Endodermal cell (in vitro differentiated cells): ENCODE measurements around the gene FBRSL1. TPM values are rescaled to one million over a fixed set of nuclear protein-coding genes. Genes with fewer than 3 reads are reported as not detected.

ENCODE experiments used
- DNase-seq: peaks from one replicate; pipeline ENCODE4 v3.0.0-alpha.2; 2017
- H3K27ac ChIP-seq: 2 replicates; pipeline ENCODE4 v1.5.1; 2013; ENCODE audit warnings: mild to moderate bottlenecking, low read depth, low read length, moderate library complexity
- H3K27me3 ChIP-seq: 2 replicates; pipeline ENCODE4 v1.6.1; 2013; ENCODE audit warnings: mild to moderate bottlenecking, low read length, moderate library complexity; ENCODE audit not compliant: insufficient read depth, control insufficient read depth, poor library complexity, severe bottlenecking
- H3K36me3 ChIP-seq: 2 replicates; pipeline ENCODE4 v1.7.0; 2013; ENCODE audit warnings: mild to moderate bottlenecking, low read length, moderate library complexity; ENCODE audit not compliant: control insufficient read depth, insufficient read depth
- H3K4me1 ChIP-seq: one replicate; pipeline ENCODE4 v1.7.0; 2013; ENCODE audit warnings: low read length; ENCODE audit not compliant: control insufficient read depth, insufficient read depth
- H3K4me3 ChIP-seq: 2 replicates; pipeline ENCODE4 v1.5.1; 2013; ENCODE audit warnings: mild to moderate bottlenecking, low read length, moderate library complexity
- H3K9ac ChIP-seq: 2 replicates; pipeline ENCODE4 v1.6.1; 2013; ENCODE audit warnings: mild to moderate bottlenecking, low read length, moderate library complexity; ENCODE audit not compliant: poor library complexity, severe bottlenecking; ENCODE audit errors: extremely low read depth
- H3K9me3 ChIP-seq: 2 replicates; pipeline ENCODE4 v1.6.1; 2013; ENCODE audit warnings: mild to moderate bottlenecking, low read length, moderate library complexity; ENCODE audit not compliant: control insufficient read depth
- H3K27ac Mint-ChIP-seq: 2 replicates; pipeline ENCODE4 v1.8.0; 2020; ENCODE audit warnings: mixed read lengths
- H3K27me3 Mint-ChIP-seq: 2 replicates; pipeline ENCODE4 v1.8.0; 2021; ENCODE audit warnings: mild to moderate bottlenecking, mixed read lengths; ENCODE audit not compliant: insufficient read depth
- H3K36me3 Mint-ChIP-seq: 2 replicates; pipeline ENCODE4 v1.8.0; 2020; ENCODE audit warnings: low read depth, mixed read lengths
- H3K4me1 Mint-ChIP-seq: 2 replicates; pipeline ENCODE4 v1.8.0; 2020; ENCODE audit warnings: mixed read lengths
- H3K4me3 Mint-ChIP-seq: 2 replicates; pipeline ENCODE4 v1.8.0; 2020; ENCODE audit warnings: mild to moderate bottlenecking, moderate library complexity, mixed read lengths
- H3K9me3 Mint-ChIP-seq: 2 replicates; pipeline ENCODE4 v1.8.0; 2020; ENCODE audit warnings: mild to moderate bottlenecking, mixed read lengths
- WGBS, 2 experiments: methylation state at CpG; one replicate each; pipeline versions ENCODE4 v1.1.5 to v1.1.7; 2013; ENCODE audit warnings: missing lambda C conversion rate in 2 of 2, mixed read lengths in 1 of 2; ENCODE audit not compliant: insufficient coverage in 1 of 2, insufficient read length in 1 of 2; 5-methylcytosine and 5-hydroxymethylcytosine counted together
- total RNA-seq, 2 donors: library from RNA; stranded (reverse); fragmentation: NEBNext Ultra II Directional in 1 of 2; extraction: Animal tissue kit (Norgen Biotek cat#: 25700) in 1 of 2; gene quantifications; 2 replicates in 1 of 2; 3 replicates in 1 of 2; pipeline ENCODE4 v1.2.1, GENCODE V29; 2021
- TF ChIP-seq, protein P1 (sequence below): fragments of 200-600 bp; sonication (generic); conservative IDR thresholded peaks from 2 replicates; pipeline ENCODE4 v1.5.0; 2021; ENCODE audit warnings: antibody characterized with exemption, mild to moderate bottlenecking

Gene FBRSL1
- total RNA-seq, 2 donors from 2014 or later: 74.9 to 92.3 TPM

DNA sequence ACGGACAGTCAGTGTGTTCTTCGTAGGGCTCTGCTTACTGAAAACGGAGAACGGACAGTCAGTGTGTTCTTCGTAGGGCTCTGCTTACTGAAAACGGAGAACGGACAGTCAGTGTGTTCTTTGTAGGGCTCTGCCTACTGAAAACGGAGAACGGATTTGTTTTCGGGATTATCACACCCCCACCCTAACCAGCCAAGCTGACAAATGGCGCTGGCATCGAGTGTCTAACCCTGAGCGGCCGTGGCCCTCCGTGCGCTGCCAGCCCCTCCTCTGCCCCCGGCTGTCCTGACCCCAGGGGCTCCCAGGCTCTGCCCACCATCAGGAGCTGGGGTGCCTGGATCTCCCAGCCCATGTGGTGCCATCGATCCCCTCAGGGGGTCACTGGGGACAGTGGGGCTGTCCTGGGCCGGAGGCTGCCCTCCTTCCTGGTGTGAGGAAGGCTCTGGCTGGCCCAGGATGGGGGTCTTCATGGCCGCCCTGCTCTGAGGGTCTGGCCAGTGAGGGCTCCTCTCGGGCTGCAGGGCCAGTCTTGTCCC, 57.3 kb downstream of the FBRSL1 start:
- Mint-ChIP-seq H3K27ac (no peak overlapping the region), H3K4me3 (no peak overlapping the region), H3K4me1 (peaks cover 2% of the 10 kb centered on the region), H3K9me3 (no peaks in the 10 kb centered on the region), H3K36me3 (peaks cover 2% of the 10 kb centered on the region), H3K27me3 (peaks cover 76% of the 10 kb centered on the region)
- Histone ChIP-seq H3K36me3 (no peaks in the 10 kb centered on the region), H3K9ac (no peak overlapping the region), H3K9me3 (no peaks in the 10 kb centered on the region), H3K27ac (no peak overlapping the region), H3K27me3 (peaks cover 61% of the 10 kb centered on the region), H3K4me1 (no peaks in the 10 kb centered on the region), H3K4me3 (no peak overlapping the region)
- TF ChIP-seq, protein P1, sequence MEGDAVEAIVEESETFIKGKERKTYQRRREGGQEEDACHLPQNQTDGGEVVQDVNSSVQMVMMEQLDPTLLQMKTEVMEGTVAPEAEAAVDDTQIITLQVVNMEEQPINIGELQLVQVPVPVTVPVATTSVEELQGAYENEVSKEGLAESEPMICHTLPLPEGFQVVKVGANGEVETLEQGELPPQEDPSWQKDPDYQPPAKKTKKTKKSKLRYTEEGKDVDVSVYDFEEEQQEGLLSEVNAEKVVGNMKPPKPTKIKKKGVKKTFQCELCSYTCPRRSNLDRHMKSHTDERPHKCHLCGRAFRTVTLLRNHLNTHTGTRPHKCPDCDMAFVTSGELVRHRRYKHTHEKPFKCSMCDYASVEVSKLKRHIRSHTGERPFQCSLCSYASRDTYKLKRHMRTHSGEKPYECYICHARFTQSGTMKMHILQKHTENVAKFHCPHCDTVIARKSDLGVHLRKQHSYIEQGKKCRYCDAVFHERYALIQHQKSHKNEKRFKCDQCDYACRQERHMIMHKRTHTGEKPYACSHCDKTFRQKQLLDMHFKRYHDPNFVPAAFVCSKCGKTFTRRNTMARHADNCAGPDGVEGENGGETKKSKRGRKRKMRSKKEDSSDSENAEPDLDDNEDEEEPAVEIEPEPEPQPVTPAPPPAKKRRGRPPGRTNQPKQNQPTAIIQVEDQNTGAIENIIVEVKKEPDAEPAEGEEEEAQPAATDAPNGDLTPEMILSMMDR: no peak
- 89 to 93% methylated on average over 8 to 18 of the region's 21 CpGs for WGBS, 2 experiments
- DNase-seq: no peak

DNA sequence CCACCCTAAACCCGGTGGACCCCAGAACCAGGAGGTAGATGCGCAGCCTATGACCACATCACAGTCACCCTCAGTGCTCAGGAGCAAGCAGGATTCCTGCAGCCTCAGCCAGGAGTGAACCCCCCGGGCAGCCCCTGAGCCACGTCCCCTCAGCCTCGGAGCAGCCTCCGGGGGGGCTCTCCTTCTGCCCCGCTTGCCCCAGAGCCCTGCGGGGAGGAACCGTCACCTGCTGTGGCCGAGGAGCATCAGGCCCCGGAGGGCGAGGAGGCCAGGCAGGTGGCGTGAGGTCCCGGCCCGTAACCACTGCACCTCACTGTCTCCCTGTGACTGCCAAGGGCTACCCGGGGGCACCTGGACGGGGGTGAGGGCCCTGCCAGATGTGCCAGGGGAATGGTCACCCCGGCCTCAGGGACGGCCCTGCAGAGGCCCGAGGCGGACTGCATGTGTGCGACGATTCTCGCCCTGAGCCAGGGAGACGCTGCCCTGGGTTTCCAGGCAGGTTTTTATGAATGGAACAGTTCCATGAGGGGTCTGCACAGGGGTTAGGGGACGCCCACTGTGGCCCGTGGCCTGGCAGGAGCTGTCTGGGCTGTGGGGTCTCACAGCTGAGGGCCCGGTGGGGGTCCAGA, 58.6 kb downstream of the FBRSL1 start:
- Histone ChIP-seq H3K27ac (no peak overlapping the region), H3K27me3 (peaks cover 48% of the 10 kb centered on the region), H3K36me3 (no peaks in the 10 kb centered on the region), H3K9ac (no peak overlapping the region), H3K4me3 (no peak overlapping the region), H3K9me3 (no peaks in the 10 kb centered on the region), H3K4me1 (no peaks in the 10 kb centered on the region)
- Mint-ChIP-seq H3K4me3 (no peak overlapping the region), H3K27ac (no peak overlapping the region), H3K27me3 (peaks cover 71% of the 10 kb centered on the region), H3K9me3 (no peaks in the 10 kb centered on the region), H3K4me1 (peaks cover 2% of the 10 kb centered on the region), H3K36me3 (peaks cover 3% of the 10 kb centered on the region)
- no peak for DNase-seq
- TF ChIP-seq, protein P1: no peak
- WGBS, 2 experiments: 92 to 93% methylated on average over 16 to 28 of the region's 28 CpGs

DNA sequence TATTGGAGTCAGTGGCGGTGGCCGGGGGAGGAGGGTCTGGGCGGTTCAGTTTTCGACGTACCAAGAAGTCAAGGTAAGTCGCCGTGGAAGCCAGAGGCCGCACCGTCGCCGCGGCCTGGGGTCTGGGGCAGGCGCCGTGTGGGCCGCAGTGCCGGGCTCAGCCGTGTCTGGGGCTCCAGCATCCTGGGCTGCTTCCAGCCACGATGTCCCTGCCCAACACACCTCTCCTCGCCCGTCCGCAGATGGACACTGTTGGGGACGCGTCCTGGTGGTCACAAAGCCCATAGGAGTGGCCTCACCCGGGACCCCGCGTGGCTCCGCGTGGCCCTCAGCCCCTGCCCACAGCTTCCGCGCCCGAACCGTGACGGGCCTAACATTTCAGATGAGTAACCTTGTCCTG, 59.1 kb downstream of the FBRSL1 start:
- no peak overlapping the region for H3K27ac ChIP-seq
- H3K36me3 ChIP-seq: no peaks in the 10 kb centered on the region
- no peaks in the 10 kb centered on the region for H3K9me3 ChIP-seq
- Mint-ChIP-seq H3K27ac (no peak overlapping the region), H3K4me1 (peaks cover 2% of the 10 kb centered on the region), H3K4me3 (no peak overlapping the region), H3K9me3 (no peaks in the 10 kb centered on the region), H3K27me3 (peaks cover 71% of the 10 kb centered on the region), H3K36me3 (peaks cover 3% of the 10 kb centered on the region)
- DNase-seq: no peak
- H3K4me3 ChIP-seq: no peak overlapping the region
- no peaks in the 10 kb centered on the region for H3K4me1 ChIP-seq
- peaks cover 46% of the 10 kb centered on the region for H3K27me3 ChIP-seq
- no peak overlapping the region for H3K9ac ChIP-seq
- TF ChIP-seq, protein P1: no peak
- 93 to 96% methylated on average over 28 to 33 of the region's 33 CpGs for WGBS, 2 experiments
